H1 (cell line): ENCODE measurements around the gene PRSS16. TPM values are rescaled to one million over a fixed set of nuclear protein-coding genes. Genes with fewer than 3 reads are reported as not detected.
A peak's percentile ranks its signal among the peaks of the same experiment; 100 is the strongest.

Experiments
- CTCF ChIA-PET: fragments of 300-600 bp; sonication (Branson Sonifier 250); formaldehyde crosslinking; loops from one replicate; lab custom pipeline; 2021; ENCODE audit not compliant: partially characterized antibody; lab: Charles Lee
- POLR2A ChIA-PET: fragments of 300-600 bp; sonication (Branson Sonifier 250); formaldehyde crosslinking; loops from one replicate; lab custom pipeline; 2021; ENCODE audit warnings: inconsistent platforms; ENCODE audit not compliant: partially characterized antibody; lab: Charles Lee
- DNase-seq, 2 experiments: peaks; one replicate each; pipeline versions ENCODE4 v3.0.0 to v3.0.0-alpha.2; 2010 to 2022; ENCODE audit warnings: low spot score in 2 of 2, low read depth in 1 of 2, mixed read lengths in 1 of 2
- FAIRE-seq: peaks from 2 replicates; lab custom pipeline; 2011; peaks lifted over from hg19 to GRCh38; lab: Jason Lieb, UNC
- H2AFZ ChIP-seq: 2 replicates; pipeline ENCODE4 v1.8.1; 2012; ENCODE audit warnings: low read length, inconsistent platforms
- H2AK5ac ChIP-seq: 2 replicates; pipeline ENCODE4 v1.6.1; 2013; ENCODE audit warnings: low read depth, low read length
- H2BK120ac ChIP-seq: replicated peaks from 2 replicates; pipeline ENCODE3; 2013; ENCODE audit warnings: low read depth, low read length, inconsistent platforms
- H2BK12ac ChIP-seq: 2 replicates; pipeline ENCODE4 v1.6.1; 2013; ENCODE audit warnings: low read depth, low read length
- H2BK15ac ChIP-seq: 2 replicates; pipeline ENCODE4 v1.6.1; 2013; ENCODE audit warnings: low read length
- H2BK20ac ChIP-seq: 2 replicates; pipeline ENCODE4 v1.6.1; 2013; ENCODE audit warnings: low read length
- H2BK5ac ChIP-seq: 2 replicates; pipeline ENCODE4 v1.6.1; 2013; ENCODE audit warnings: low read depth, low read length
- H3K14ac ChIP-seq: 2 replicates; pipeline ENCODE4 v1.6.1; 2013; ENCODE audit warnings: inconsistent platforms; ENCODE audit not compliant: insufficient read length
- H3K18ac ChIP-seq: 2 replicates; pipeline ENCODE4 v1.6.1; 2013; ENCODE audit warnings: low read length; ENCODE audit errors: extremely low read depth
- H3K23ac ChIP-seq: 2 replicates; pipeline ENCODE4 v1.6.1; 2013; ENCODE audit warnings: inconsistent platforms; ENCODE audit not compliant: insufficient read length
- H3K23me2 ChIP-seq: 2 replicates; pipeline ENCODE4 v1.6.1; 2013; ENCODE audit warnings: low read depth, low read length
- H3K27ac ChIP-seq: 2 replicates; pipeline ENCODE4 v1.6.1; 2011; ENCODE audit warnings: low read depth, low read length, inconsistent platforms
- H3K27me3 ChIP-seq, 4 experiments: replicated peaks in 1 of 4; 1 replicate in 1 of 4; 2 replicates in 3 of 4; pipeline versions ENCODE4 v1.6.1 to v1.8.1; 2011 to 2013; ENCODE audit warnings: low read length in 3 of 4, mild to moderate bottlenecking in 3 of 4, inconsistent platforms in 2 of 4, mixed read lengths in 2 of 4, moderate library complexity in 1 of 4; ENCODE audit not compliant: control insufficient read depth in 3 of 4, insufficient read depth in 3 of 4; ENCODE audit errors: extremely low read depth in 1 of 4
- H3K36me3 ChIP-seq, 4 experiments: 2 replicates each; pipeline versions ENCODE4 v1.6.1 to v1.8.1; 2011 to 2013; ENCODE audit warnings: mild to moderate bottlenecking in 4 of 4, low read length in 3 of 4, moderate library complexity in 2 of 4, control low read depth in 1 of 4, inconsistent platforms in 1 of 4; ENCODE audit not compliant: insufficient read depth in 4 of 4, control insufficient read depth in 2 of 4
- H3K4ac ChIP-seq: replicated peaks from 2 replicates; pipeline ENCODE3; 2013; ENCODE audit warnings: low read length, low read depth, mixed read lengths, inconsistent platforms; ENCODE audit not compliant: insufficient read length
- H3K4me1 ChIP-seq, 4 experiments: replicated peaks in 1 of 4; 1 replicate in 1 of 4; 2 replicates in 3 of 4; pipeline versions ENCODE4 v1.6.1 to v1.8.1; 2011 to 2013; ENCODE audit warnings: low read length in 3 of 4, inconsistent platforms in 2 of 4, mixed read lengths in 1 of 4; ENCODE audit not compliant: insufficient read depth in 4 of 4, control insufficient read depth in 3 of 4
- H3K4me2 ChIP-seq, 2 experiments: 2 replicates each; pipeline versions ENCODE4 v1.6.1 to v1.8.1; 2011 to 2013; ENCODE audit warnings: low read depth in 2 of 2, low read length in 2 of 2, control low read depth in 1 of 2, inconsistent platforms in 1 of 2, mild to moderate bottlenecking in 1 of 2; ENCODE audit not compliant: insufficient read depth in 1 of 2
- H3K4me3 ChIP-seq, 4 experiments: fragments of 200-600, 300-600 bp in 1 of 4; sonication (generic), shearing (Covaris generic), sonication (Bioruptor Twin) in 1 of 4; 2 replicates each; pipeline versions ENCODE4 v1.5.1 to v1.8.1; 2011 to 2016; ENCODE audit warnings: low read length in 4 of 4, low read depth in 3 of 4, control low read depth in 2 of 4, inconsistent platforms in 2 of 4, mild to moderate bottlenecking in 2 of 4, mixed read lengths in 1 of 4, moderate library complexity in 1 of 4; ENCODE audit not compliant: insufficient read depth in 2 of 4; ENCODE audit errors: extremely low read depth in 1 of 4
- H3K56ac ChIP-seq: replicated peaks from 2 replicates; pipeline ENCODE3; 2013; ENCODE audit warnings: low read depth, mild to moderate bottlenecking, mixed read lengths, low read length, inconsistent platforms; ENCODE audit not compliant: insufficient read length
- H3K79me1 ChIP-seq: 2 replicates; pipeline ENCODE4 v1.6.1; 2013; ENCODE audit warnings: low read depth, low read length, control low read depth
- H3K79me2 ChIP-seq, 2 experiments: 2 replicates each; pipeline versions ENCODE4 v1.6.1 to v1.8.1; 2012 to 2013; ENCODE audit warnings: low read length in 2 of 2, mild to moderate bottlenecking in 2 of 2, inconsistent platforms in 1 of 2; ENCODE audit not compliant: insufficient read depth in 2 of 2, control insufficient read depth in 1 of 2
- H3K9ac ChIP-seq, 4 experiments: replicated peaks in 1 of 4; 1 replicate in 1 of 4; 2 replicates in 3 of 4; pipeline versions ENCODE4 v1.6.1 to v1.8.1; 2011 to 2013; ENCODE audit warnings: low read depth in 3 of 4, low read length in 3 of 4, control low read depth in 2 of 4, mild to moderate bottlenecking in 2 of 4, moderate library complexity in 2 of 4, inconsistent platforms in 1 of 4; ENCODE audit errors: extremely low read depth in 1 of 4
- H3K9me3 ChIP-seq, 2 experiments: 2 replicates each; pipeline versions ENCODE4 v1.6.1 to v1.8.1; 2012 to 2013; ENCODE audit warnings: mild to moderate bottlenecking in 2 of 2, moderate library complexity in 2 of 2, control low read depth in 1 of 2, inconsistent platforms in 1 of 2, low read depth in 1 of 2, low read length in 1 of 2, mixed read lengths in 1 of 2; ENCODE audit not compliant: insufficient read depth in 2 of 2
- H4K20me1 ChIP-seq, 2 experiments: replicated peaks in 1 of 2; 2 replicates each; pipeline versions ENCODE3 to v1.8.1; 2011 to 2013; ENCODE audit warnings: inconsistent platforms in 2 of 2, low read length in 2 of 2, mild to moderate bottlenecking in 1 of 2; ENCODE audit not compliant: insufficient read depth in 2 of 2, control insufficient read depth in 1 of 2
- H4K5ac ChIP-seq: 2 replicates; pipeline ENCODE4 v1.6.1; 2013; ENCODE audit warnings: low read length, low read depth, mixed read lengths, inconsistent platforms; ENCODE audit not compliant: insufficient read length
- H4K8ac ChIP-seq: 2 replicates; pipeline ENCODE4 v1.8.0; 2013; ENCODE audit warnings: mild to moderate bottlenecking, moderate library complexity, low read length, inconsistent platforms; ENCODE audit not compliant: insufficient read depth; ENCODE audit errors: extremely low read depth
- H4K91ac ChIP-seq: replicated peaks from 2 replicates; pipeline ENCODE3; 2013; ENCODE audit warnings: low read length, mixed read lengths, inconsistent platforms; ENCODE audit not compliant: insufficient read length
- ATF3 ChIP-seq: IDR thresholded peaks from 2 replicates; pipeline ENCODE4 v1.6.1; 2011; ENCODE audit warnings: low read depth, mild to moderate bottlenecking, low read length; ENCODE audit not compliant: insufficient read depth
- EZH2 ChIP-seq: fragments of 200-600 bp; sonication (generic); IDR thresholded peaks from 2 replicates; pipeline ENCODE4 v1.7.1; 2012; ENCODE audit warnings: low read depth, mild to moderate bottlenecking, moderate library complexity, low read length, inconsistent platforms; ENCODE audit not compliant: severe bottlenecking
- MAFK ChIP-seq: IDR thresholded peaks from 2 replicates; pipeline ENCODE4 v1.6.1; 2012; ENCODE audit warnings: low read depth, mild to moderate bottlenecking, improper control_type of control experiment, low read length
- NANOG ChIP-seq: IDR thresholded peaks from 2 replicates; pipeline ENCODE4 v1.6.1; 2011; ENCODE audit warnings: low read length, low read depth, mild to moderate bottlenecking, inconsistent platforms; ENCODE audit not compliant: insufficient read depth, poor library complexity, severe bottlenecking
- NRF1 ChIP-seq: IDR thresholded peaks from 2 replicates; pipeline ENCODE4 v1.6.1; 2011; ENCODE audit warnings: mild to moderate bottlenecking, low read depth, low read length, improper control_type of control experiment
- POU5F1 ChIP-seq: IDR thresholded peaks from 2 replicates; pipeline ENCODE4 v1.6.1; 2011; ENCODE audit warnings: low read depth, mild to moderate bottlenecking, low read length, moderate library complexity
- TAF7 ChIP-seq: optimal IDR thresholded peaks from 2 replicates; pipeline ENCODE3; 2011; ENCODE audit warnings: low read depth, mild to moderate bottlenecking, inconsistent platforms, low read length, moderate library complexity, borderline replicate concordance
- TBP ChIP-seq: IDR thresholded peaks from 2 replicates; pipeline ENCODE4 v1.6.1; 2011; ENCODE audit warnings: low read depth, low read length, improper control_type of control experiment
- TCF12 ChIP-seq: IDR thresholded peaks from 2 replicates; pipeline ENCODE4 v1.6.1; 2011; ENCODE audit warnings: low read depth, mild to moderate bottlenecking, low read length
- TEAD4 ChIP-seq: IDR thresholded peaks from 2 replicates; pipeline ENCODE4 v1.6.1; 2012; ENCODE audit warnings: low read depth, low read length, inconsistent platforms, mixed read lengths
- WGBS, 2 experiments: shearing (Covaris generic) in 1 of 2; methylation state at CpG; one replicate each; pipeline versions ENCODE4 v1.1.6 to v1.1.7; 2013 to 2015; ENCODE audit warnings: low lambda C conversion rate in 2 of 2, mixed read lengths in 2 of 2, inconsistent platforms in 1 of 2, low coverage in 1 of 2, missing lambda C conversion rate in 1 of 2; ENCODE audit not compliant: insufficient replicate concordance in 2 of 2, insufficient coverage in 1 of 2, insufficient read length in 1 of 2; ENCODE audit errors: extremely low coverage in 1 of 2, missing lambda C conversion rate in 1 of 2; 5-methylcytosine and 5-hydroxymethylcytosine counted together
- polyA plus RNA-seq, 7 experiments: library from polyadenylated mRNA; depleted of rRNA in 3 of 7; stranded (reverse) in 5 of 7; unstranded in 2 of 7; fragments of >200 nt in 5 of 7; fragments of 200-250 nt in 2 of 7; gene quantifications; 1 replicate in 5 of 7; 2 replicates in 1 of 7; 4 replicates in 1 of 7; pipeline versions ENCODE4 v1.2.1 to v1.2.3, GENCODE V29; 2011 to 2013; ENCODE audit warnings: missing spikeins in 2 of 7, mixed read lengths in 2 of 7
- total RNA-seq: library from RNA; stranded (reverse); fragmentation: NEBNext Ultra II Directional; extraction: Animal tissue kit (Norgen Biotek cat#: 25700); gene quantifications from 2 replicates; pipeline ENCODE4 v1.2.1, GENCODE V29; 2021

The PRSS16 gene
- total and polyA plus RNA-seq, 2 of the 8 experiments (the other 6 are each of a cell fraction or from before 2014, with no cell fraction given): 20.2 to 38.9 TPM

GRCh38 chr6:27293436-27294098 lies 46.1 kb downstream of the PRSS16 start:
- WGBS, 2 experiments: 24% methylated on average over 28 of the region's 28 CpGs; no CpG with 5 or more reads in 1 of the 2 experiments
- Histone ChIP-seq H4K20me1 (no peaks in the 10 kb centered on the region), H2BK5ac (no peak overlapping the region), H3K9ac (no peak overlapping the region), H2AK5ac (no peak overlapping the region), H4K91ac (no peak overlapping the region), H3K23ac (no peak overlapping the region), H2BK120ac (no peak overlapping the region), H3K79me2 (no peaks in the 10 kb centered on the region), H3K56ac (no peak overlapping the region), H3K18ac (no peak overlapping the region), H3K36me3 (no peaks in the 10 kb centered on the region), H3K27me3 (peaks cover 1 to 36% (median 20%) of the 10 kb centered on the region in 4 experiments), H2BK15ac (no peak overlapping the region), H4K5ac (no peak overlapping the region), H2AFZ (no peak overlapping the region), H4K8ac (no peak overlapping the region), H2BK20ac (no peak overlapping the region), H3K4me2 (peak overlapping the region; percentile 67 to 97), H3K14ac (no peak overlapping the region), H3K4me3 (peak overlapping the region; percentile 7 to 83 (median 32); a peak in 6 of 8 replicates), H3K23me2 (peaks cover 23% of the 10 kb centered on the region), H3K27ac (no peak overlapping the region), H3K9me3 (no peaks in the 10 kb centered on the region), H3K79me1 (no peaks in the 10 kb centered on the region), H3K4me1 (peaks cover 0 to 9% (median 4%) of the 10 kb centered on the region in 4 experiments; a peak in 2 of 7 replicates), H2BK12ac (no peak overlapping the region), H3K4ac (no peak overlapping the region)
- ChIA-PET CTCF (interaction anchor here (0.6 to 1.3 kb wide), 10 partner anchors 11 to 132 kb away, joined by 3 to 4 read pairs (median 3); no protein-coding TSS in a partner anchor), POLR2A (interaction anchor here (0.7 to 0.9 kb wide), 2 partner anchors 14 to 673 kb away, joined by 3 to 5 read pairs; no protein-coding TSS in a partner anchor)
- peak; percentile 17; the same call in 1 of the 2 replicates for TF ChIP-seq NRF1
- peak; percentile 43 for TF ChIP-seq TAF7
- TF ChIP-seq TBP: peak; percentile 100
- TF ChIP-seq TCF12: peak; percentile 60; the same call in 1 of the 2 replicates
- 0 out of 2 replicates have a peak, but pooled peaks have one; percentile 60 for TF ChIP-seq POU5F1
- peak; percentile 80 for TF ChIP-seq TEAD4
- TF ChIP-seq NANOG: peak; percentile 54
- no peak for TF ChIP-seq EZH2
- TF ChIP-seq ATF3: no peak
- TF ChIP-seq MAFK: peak; percentile 68; the same call in 1 of the 2 replicates
- FAIRE-seq: peak; percentile 65
- peak in 1 of 2 experiments; percentile 91 for DNase-seq
